ENCODE measurements around the gene PARD6A. TPM values are rescaled to one million over a fixed set of nuclear protein-coding genes. Genes with fewer than 3 reads are reported as not detected.

The PARD6A gene
- total and polyA plus RNA-seq, 2 donors (not counting 3 experiments of a cell fraction or from before 2014, with no cell fraction given), result 1.3 to 2.9 TPM

DNA sequence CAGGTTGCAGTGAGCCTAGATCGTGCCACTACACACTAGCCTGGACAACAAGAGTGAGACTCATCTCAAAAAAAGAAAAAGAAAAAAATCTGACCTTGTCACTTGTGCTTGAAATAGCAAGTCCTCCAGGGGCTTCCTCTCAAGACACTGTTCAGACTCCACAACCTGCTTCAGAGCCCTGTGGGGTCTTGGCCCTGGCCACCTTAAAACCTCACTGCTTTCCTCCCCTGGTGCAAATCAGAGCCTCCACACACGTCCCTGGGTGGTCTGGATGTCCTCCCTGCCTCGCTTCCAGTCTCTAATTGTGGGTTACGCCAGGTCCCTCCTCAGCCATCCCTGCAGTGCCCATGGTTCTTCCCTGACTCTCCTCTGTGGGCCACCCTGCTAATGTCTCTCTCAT lies 5.4 kb upstream of the PARD6A start:
- Histone ChIP-seq H3K4me2 (ENCODE audit: insufficient read depth, low read length) (no peak overlapping the region), H3K9me1 (replicated peaks; ENCODE audit: control insufficient read depth, extremely low read depth, insufficient read depth, low read length) (no peaks in the 10 kb centered on the region), H3K4me3 (replicated peaks in 1 of 3; ENCODE audit: insufficient read depth in 1 of 3, low read depth in 1 of 3, low read length in 3 of 3) (no peak overlapping the region), H3K79me2 (ENCODE audit: control insufficient read depth, insufficient read depth, low read length) (no peaks in the 10 kb centered on the region), H3K27ac (ENCODE audit: insufficient read depth, low read depth, low read length) (no peak overlapping the region), H3K9ac (replicated peaks; ENCODE audit: extremely low read depth, insufficient read depth, low read length) (no peak overlapping the region), H3K9me3 (replicated peaks; ENCODE audit: control insufficient read depth, insufficient read depth, low read length) (no peaks in the 10 kb centered on the region), H4K20me1 (replicated peaks; ENCODE audit: control insufficient read depth, extremely low read depth, insufficient read depth, low read length) (no peaks in the 10 kb centered on the region), H3K27me3 (ENCODE audit: control insufficient read depth in 2 of 2, insufficient read depth in 2 of 2, low read length in 2 of 2) (peaks cover 20 to 22% of the 10 kb centered on the region in 2 experiments), H3K36me3 (ENCODE audit: control insufficient read depth in 2 of 2, extremely low read depth in 1 of 2, insufficient read depth in 2 of 2, low read length in 2 of 2) (no peaks in the 10 kb centered on the region), H3K4me1 (ENCODE audit: control insufficient read depth, extremely low read depth, insufficient read depth, low read length) (peaks cover 8% of the 10 kb centered on the region), H2AFZ (ENCODE audit: low read depth, low read length) (no peak overlapping the region)
- CTCF ChIA-PET, result no interaction called here
- intact Hi-C loops (cut with micrococcal nuclease) (no loop called here), dilution Hi-C loops (cut with MboI; ENCODE audit: extremely low pct_ligation_motif_present, low sequenced_read_pairs) (no loop called here)
- FAIRE-seq (no peak), DNase-seq (ENCODE audit: low read depth, low spot score) (no peak)
- TF ChIP-seq, protein P1, sequence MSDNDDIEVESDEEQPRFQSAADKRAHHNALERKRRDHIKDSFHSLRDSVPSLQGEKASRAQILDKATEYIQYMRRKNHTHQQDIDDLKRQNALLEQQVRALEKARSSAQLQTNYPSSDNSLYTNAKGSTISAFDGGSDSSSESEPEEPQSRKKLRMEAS (IDR thresholded peaks at IDR 0.05; ENCODE audit: insufficient read depth, insufficient read length), result no peak
- no peak for TF ChIP-seq GATA2 (IDR thresholded peaks at IDR 0.05; ENCODE audit: insufficient read depth, insufficient read length, low read depth, low read length)
- TF ChIP-seq FOS (IDR thresholded peaks at IDR 0.05; ENCODE audit: borderline replicate concordance, insufficient read depth, low read length), result no peak
- no peak for TF ChIP-seq POLR2A (IDR thresholded peaks at IDR 0.05; ENCODE audit: low read depth, low read length)
- TF ChIP-seq EZH2 (IDR thresholded peaks at IDR 0.05; ENCODE audit: borderline replicate concordance, low read depth, low read length, severe bottlenecking), result no peak
- TF ChIP-seq, protein P2, sequence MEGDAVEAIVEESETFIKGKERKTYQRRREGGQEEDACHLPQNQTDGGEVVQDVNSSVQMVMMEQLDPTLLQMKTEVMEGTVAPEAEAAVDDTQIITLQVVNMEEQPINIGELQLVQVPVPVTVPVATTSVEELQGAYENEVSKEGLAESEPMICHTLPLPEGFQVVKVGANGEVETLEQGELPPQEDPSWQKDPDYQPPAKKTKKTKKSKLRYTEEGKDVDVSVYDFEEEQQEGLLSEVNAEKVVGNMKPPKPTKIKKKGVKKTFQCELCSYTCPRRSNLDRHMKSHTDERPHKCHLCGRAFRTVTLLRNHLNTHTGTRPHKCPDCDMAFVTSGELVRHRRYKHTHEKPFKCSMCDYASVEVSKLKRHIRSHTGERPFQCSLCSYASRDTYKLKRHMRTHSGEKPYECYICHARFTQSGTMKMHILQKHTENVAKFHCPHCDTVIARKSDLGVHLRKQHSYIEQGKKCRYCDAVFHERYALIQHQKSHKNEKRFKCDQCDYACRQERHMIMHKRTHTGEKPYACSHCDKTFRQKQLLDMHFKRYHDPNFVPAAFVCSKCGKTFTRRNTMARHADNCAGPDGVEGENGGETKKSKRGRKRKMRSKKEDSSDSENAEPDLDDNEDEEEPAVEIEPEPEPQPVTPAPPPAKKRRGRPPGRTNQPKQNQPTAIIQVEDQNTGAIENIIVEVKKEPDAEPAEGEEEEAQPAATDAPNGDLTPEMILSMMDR (IDR thresholded peaks at IDR 0.05; ENCODE audit: extremely low read depth in 1 of 2, insufficient read depth in 1 of 2, low read depth in 1 of 2, low read length in 2 of 2), result no peak
- TF ChIP-seq POLR2AphosphoS5 (IDR thresholded peaks at IDR 0.05; ENCODE audit: insufficient read depth, low read depth, low read length), result no peak
- BruUV-seq (replicated peaks), result no TSS peak
- POLR2A ChIA-PET, result no interaction called here
